GM12801 (cell line): Measurements from ENCODE around the gene CSNK1D.

Experiments used
- TF ChIP-seq, protein P1 (sequence below): IDR thresholded peaks from one replicate; pipeline ENCODE4 v1.5.1; 2011; ENCODE audit warnings: control low read depth; ENCODE audit not compliant: insufficient read length; ENCODE audit errors: extremely low read depth

The CSNK1D gene

DNA sequence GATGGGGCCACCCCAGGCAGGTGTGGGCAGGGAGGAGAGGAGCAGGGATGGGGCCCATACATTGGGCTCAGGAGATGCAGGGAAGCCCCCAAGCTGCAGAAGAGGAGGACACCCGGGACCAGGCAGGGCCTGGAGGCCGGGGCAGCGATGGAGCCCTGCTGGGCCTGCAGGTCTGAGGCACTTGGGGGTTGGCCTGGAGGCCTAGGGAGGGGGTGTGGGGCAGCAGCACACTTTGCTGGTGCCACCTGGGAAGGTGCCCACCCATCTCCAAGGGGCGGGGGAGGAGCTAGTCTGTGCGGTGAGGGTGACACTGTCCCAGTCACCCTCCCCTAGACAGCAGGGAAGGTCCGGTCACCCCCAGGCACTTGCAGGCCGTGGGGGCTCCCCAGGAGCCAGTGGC is 54.4 kb downstream of the CSNK1D start:
- TF ChIP-seq, protein P1, sequence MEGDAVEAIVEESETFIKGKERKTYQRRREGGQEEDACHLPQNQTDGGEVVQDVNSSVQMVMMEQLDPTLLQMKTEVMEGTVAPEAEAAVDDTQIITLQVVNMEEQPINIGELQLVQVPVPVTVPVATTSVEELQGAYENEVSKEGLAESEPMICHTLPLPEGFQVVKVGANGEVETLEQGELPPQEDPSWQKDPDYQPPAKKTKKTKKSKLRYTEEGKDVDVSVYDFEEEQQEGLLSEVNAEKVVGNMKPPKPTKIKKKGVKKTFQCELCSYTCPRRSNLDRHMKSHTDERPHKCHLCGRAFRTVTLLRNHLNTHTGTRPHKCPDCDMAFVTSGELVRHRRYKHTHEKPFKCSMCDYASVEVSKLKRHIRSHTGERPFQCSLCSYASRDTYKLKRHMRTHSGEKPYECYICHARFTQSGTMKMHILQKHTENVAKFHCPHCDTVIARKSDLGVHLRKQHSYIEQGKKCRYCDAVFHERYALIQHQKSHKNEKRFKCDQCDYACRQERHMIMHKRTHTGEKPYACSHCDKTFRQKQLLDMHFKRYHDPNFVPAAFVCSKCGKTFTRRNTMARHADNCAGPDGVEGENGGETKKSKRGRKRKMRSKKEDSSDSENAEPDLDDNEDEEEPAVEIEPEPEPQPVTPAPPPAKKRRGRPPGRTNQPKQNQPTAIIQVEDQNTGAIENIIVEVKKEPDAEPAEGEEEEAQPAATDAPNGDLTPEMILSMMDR, result no peak

DNA sequence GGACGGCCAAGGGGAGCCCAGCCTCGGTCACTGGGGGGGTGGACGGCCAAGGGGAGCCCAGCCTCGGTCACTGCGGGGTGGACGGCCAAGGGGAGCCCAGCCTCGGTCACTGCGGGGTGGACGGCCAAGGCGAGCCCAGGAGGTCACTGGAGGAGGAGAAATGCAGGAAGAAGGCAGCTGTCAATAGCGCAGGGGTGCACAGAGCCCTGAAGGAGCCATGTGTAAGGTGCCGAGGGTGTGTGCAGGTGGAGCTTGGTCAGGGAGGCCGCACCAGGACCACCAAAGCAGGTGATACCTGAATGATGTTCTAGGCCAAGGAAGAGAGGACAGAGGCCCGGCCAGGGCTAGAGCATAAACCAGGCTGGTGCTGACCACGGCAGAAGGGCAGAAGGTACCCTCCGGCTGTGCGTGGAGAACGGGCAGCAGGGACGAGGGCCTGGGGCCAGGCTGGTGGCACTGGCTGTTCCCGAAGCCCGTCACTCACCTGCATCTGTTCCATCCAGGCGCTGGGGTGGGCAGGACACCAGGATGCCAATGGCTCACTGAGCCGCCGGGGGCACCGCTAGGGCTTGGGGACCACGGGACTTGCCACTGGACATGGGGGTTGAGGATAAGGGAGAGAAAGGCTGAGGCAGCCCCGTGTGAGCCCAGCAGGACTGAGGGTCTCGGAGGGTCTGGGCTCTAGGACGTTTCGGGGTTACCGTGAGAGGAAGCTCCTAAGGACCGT is 55.0 kb downstream of the CSNK1D start:
- TF ChIP-seq, protein P1, result no peak

DNA sequence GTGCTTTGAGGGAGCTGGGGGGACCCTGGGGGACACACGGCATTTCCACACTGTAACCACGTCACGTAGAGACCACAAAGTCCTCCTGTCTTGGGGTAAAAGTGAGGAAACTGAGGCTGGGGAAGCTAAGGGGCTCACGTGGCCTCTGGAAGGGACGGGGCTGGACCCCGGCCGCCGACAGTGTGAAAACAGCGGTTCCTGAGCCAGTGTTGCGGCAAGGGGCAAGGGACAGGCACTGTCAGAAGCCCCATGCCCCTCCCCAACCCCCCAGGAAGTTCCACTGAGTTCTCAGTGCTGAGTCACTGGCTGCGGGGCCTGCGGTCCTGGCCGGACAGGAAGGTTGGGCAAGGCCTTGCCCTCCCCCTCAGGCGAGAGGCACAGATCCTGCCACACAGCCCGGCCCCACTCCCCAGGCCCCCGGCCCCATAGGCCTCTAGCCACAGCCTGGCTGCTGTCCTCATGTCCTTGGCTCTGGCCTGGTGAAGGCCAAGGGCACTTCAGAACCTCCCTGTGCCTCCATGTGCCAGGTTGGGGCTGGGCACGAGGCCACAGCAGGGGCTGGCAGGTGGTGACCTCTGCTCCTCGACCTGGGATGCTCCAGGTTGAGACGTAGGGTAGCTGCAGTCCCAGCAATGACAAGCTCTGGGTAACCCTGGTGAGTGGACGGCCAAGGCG is 55.8 kb downstream of the CSNK1D start:
- TF ChIP-seq, protein P1, result no peak

DNA sequence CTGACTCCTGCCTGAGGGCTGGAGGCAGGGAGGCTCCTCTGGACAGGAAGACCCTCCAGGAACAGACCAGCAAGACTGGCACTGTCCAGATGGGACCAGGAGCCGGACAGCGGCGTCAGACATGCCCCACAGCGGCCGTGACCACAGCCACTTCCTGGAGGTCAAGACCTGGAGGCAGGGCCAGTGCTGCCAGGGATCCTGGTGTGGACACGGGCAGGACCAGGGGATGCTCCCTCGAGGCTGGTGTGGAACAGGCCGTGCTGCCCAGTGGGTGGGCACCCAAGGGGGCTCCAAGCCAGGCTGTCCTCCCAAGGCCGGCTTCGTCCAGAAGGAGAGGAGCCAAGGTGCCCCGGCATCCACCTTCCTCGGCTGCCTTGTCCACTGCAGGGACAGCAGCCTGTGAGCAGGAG is 56.4 kb downstream of the CSNK1D start:
- TF ChIP-seq, protein P1, result no peak

DNA sequence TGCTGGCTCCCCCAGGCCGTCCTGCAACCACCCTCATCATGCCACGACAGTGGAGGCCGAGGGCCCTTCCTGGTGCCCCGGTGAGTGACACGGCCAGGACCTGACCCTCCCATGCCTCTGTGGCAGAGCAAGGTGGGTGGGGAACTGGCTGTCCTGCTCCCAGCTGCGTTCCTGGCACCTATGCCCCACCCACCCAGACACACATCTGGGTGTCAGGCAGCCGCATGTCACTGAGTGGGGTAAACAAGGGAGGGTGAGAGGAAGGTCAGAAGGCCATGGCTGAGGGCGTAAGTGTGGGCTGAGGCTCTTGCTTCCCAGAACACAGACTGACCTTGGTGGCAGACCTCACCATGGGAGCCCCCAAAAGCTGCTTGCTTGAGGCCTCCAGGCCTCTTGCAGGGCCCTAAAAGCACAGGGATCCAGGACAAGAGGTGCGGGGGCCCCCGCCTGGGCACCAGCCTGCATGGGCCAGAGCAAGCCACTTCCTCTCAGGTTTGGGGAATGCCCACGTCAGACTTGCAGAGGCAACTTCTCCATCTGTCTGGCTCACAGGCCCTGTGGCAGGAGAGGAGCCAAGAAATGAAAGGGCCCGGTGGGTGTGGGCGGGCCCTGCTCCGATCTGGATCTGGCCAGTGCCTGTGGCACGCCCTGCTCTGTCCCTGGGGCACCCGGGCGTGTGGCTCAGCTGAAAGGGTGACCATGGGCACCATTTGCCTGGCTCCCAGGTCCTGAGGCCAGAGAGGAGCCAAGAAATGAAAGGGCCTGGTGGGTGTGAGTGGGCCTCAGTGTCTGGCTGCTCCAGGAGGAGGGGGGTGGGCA is 57.0 kb downstream of the CSNK1D start:
- TF ChIP-seq, protein P1, result no peak

DNA sequence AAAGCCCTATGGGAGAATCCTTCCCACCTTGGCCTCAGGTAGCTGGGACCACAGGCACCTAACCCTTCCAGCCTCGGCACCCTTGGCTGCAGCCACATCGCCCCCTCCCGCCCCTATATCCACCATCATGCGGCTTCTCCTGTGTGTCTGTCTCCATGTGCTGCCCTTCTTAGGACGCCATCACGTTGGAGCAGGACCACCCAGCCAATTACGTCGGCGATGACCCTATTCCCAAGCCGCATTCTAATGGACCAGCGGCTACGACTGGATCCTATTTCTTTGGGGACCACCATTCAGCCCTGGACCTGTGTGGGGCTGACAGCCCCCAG is 57.6 kb downstream of the CSNK1D start:
- TF ChIP-seq, protein P1, result no peak
